Measurements from ENCODE around the gene LBH.

LBH gene

DNA sequence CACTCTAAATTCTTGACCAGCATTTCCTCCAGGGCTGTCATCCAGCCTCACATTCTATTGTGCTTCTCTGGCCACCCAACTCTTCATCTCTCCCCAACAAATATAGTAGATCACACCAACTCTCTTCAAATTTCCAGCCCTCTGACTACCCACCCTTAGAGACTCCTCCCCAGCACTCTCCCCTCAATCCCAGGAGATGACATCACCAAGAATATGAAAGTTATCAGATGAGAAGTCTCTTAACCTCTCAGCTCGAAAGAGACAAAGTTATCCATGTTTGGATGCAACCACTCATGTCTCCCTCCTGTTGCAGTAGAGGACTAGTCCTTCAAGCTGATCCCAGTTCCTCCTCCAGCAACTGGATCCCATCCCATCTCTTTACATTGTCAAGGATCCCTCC, 47.1 kb downstream of the LBH start:
- no peak for DNase-seq

DNA sequence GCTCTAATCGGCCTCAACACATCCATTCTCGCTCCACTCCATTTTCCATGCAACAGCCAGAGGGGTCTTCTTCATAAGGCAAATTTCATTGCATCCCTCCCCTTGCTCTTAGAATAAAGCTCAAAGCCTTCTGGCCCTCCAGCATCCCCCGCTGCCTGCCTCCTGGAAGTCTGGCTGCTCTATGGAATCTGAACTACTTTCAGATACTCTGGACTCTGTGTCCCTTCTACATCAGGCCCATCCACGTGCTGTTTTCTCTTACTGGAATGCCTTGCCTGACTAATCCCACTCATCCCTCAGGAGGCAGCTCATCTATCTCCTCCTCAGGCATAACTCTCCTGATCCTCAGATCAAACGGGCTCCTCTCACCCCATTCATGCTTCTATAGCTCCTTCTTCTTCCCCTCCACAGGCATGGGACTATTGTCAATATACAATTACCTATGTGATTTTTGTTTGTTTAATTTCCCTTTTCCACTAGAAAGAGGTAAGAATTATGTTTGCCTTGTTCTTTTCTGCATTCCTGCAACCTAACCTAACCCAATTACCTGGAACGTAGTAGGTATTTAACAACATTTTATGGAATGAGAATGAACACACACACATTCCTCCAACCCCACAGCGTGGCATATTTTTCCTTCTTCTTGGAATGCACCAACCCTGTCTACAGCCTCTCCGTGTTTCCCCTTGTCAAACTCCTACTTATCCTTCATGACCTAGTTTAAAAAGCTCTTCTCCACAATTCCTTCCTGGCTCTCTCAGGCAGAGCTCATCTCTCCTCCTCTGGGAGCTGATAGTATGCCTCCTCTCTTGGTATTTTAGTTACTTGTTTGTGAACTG, 49.5 kb downstream of the LBH start:
- DNase-seq: no peak

DNA sequence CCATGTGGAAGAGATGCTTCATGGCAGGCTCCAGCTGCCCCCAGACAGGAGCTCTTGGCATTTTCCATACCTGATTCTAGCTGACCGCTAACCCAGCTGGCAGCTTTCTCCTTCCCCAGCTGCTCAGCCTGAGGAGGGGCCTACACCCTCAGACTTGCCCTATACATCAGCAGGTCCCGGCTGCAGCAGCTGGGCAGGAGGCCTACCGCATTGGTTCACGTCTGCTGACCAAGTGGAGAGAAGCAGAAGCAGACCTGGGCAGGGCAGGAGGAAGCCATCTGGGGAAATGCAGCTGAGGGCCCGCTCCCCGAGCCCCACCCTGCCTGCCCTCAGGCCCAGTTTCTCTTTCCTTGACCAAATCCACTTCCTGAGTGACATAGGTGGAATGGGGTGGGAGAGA, 50.7 kb downstream of the LBH start:
- DNase-seq: no peak

DNA sequence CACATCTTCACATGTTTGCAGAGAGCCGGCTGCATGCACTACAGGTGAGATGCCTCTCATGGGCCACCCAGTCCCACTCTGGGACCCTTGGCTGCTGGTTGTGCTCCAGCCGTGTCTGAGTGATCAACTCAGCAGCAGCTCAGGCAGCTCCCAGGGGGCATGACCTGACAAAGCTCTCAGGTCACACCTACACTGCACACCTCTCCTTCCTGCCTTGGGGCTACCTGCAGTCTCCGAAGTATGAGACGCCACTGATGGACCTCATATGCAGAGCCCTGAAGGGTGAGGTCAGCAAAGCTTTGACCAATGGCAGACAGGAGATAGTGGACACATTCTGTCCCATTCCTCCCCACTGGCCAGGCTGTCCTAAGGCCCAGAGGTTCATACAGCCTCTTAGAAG, 51.4 kb downstream of the LBH start:
- DNase-seq: no peak

DNA sequence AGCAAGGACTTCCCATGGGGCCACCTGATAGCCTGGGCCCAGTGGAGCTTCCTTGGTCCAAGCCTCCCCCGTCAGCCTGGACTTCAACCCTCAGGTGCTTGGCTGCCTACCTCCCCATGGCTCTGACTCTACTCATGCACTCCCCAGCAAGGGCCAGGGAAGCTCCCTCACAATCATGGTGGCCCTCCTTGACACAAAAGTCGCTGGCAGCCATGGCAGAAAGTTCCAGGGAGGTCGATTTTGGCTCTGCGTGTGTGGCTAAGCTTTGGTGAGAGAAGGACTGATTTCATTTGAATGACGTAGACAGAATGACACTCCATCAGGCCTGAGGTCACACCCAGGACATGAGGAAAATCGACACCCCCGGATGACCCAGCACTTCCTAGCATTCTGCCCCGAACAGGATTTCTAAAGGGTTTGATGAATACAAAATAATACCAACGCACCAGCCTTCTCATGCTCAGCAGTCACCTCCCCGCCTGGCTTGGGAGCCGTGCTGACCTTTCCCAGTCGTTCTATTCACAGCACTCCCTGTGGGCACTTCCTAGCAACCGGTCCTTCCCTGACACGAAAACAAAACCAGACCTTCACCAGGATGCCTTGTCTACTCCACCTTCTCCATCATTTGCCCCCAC, 52.7 kb downstream of the LBH start:
- DNase-seq: no peak

DNA sequence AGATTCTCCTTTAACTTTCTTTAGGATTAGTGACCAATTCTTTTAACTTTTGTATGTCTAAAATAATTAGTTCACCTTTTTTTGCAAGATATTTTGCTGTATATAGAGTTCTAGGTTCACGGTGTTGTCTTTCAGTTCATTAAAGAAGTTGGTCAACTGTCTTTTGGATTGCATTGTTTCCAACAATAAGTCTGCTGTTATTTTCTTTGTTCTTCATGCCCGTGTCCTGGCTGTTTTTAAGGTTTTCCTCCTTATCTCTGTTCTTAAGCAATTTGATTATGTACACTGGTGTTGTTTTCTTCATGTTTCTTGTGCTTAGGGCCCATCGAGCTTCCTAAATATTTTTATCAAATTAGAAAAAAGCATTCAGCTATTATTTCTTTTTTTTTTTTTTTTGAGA, 54.4 kb downstream of the LBH start:
- no peak for DNase-seq

DNA sequence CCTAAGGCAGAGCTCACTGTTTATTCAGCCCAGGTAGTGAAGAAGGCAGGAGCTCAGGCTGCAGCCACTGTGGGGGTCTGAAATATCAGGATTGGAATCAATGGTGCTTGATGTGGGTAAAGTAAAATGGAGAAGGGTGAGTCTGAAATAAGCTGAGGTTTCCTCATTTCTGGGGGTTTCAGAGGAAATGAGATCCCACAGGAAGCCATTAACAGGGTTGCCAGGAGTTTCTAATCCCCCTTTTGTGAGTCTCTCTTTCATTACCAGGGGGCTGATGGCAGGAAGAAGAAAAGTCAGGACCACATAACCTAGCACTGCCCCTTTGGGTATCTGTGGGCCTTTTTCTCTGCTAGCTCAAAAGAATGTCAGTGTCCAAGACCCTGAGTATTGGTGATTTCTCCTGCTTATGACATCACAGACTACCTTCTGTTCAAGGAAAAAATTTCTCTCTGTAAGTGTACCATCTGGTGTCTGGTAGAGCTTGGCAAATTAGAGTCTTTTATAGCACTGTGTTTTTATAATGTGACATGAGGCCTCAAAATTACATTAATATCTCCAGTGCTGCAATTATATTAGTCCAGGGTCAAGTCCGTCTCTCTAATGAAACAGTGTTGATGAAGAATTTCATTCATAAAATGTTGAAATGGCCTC, 56.0 kb downstream of the LBH start:
- DNase-seq: no peak

DNA sequence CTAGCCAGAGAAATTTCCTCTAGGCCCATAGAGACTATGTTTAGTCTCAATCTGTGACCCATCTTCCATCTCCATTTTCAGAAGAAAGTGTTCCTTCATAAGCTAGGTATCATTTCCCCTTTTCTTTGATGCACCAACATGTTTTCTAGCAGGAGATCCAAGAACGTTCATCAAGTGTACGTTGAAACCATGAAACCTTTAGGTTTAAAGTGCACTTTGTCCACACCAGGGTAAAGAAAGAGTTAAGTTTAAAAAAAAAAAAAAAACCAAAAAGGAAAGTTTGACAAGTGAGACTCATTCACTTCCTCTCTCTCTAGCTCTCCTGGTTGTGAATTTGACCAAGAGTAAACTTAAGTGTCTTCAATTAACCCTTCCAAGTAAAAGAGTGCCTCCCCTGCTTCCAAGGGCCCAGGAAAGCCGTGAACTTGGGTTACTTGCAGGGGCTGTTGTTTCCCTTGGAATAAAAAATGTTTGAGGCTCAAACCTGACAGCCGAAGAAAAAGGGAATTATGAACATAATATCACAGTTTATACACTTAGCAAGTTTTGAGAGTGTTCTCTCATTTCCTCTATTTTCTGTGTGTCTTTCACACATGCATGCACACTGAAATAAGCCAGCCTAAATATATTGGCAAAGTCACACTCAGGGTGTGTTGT, 56.7 kb downstream of the LBH start:
- no peak for DNase-seq

DNA sequence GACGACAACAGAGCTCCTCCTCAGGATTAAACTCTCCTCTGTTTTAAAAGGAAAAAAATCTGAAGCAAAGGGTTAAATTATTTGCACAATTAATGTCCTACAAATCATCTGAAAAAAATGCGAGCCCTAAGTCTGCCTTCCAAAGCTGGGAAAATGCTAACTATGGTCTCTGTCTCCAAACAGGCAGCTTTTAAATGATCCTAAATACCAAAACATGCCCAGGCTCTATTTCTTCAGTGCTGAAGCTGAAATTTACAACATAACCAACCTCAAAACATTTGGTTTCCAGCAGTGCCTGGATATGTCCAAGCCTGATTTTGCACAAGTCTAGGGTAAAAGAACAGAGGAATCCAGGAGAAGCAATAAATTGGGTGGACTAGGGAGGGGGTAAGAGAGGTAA, 57.2 kb downstream of the LBH start:
- DNase-seq: no peak

DNA sequence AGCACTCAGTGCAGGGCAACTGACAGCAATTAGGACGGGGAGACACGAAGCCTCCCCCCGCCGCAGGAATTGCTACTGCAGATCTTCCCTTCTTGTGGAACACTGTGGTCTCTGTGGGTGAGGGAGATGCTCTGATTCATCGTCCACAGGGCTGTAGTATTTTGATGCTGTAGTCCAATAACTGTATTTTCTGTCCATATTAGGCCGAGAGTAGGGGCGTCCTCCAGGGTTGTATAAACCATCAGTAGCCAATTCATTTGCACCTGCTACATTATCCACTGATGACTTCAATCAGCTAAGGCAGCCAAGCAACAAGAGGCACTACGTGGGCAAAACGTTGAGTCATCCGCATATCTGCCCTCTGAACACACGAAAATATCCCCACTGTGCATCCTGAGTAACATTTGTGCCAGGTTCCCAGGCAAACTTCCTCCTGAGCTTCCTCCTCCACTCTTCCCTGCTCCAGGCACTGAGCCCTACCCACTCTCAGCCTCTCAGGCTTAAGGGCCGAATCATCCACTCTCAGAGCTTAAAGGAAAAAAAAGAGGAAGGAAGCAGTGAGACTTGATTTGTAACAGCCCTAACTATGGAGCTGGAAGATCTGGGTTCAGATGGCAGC, 62.1 kb downstream of the LBH start:
- DNase-seq: no peak

DNA sequence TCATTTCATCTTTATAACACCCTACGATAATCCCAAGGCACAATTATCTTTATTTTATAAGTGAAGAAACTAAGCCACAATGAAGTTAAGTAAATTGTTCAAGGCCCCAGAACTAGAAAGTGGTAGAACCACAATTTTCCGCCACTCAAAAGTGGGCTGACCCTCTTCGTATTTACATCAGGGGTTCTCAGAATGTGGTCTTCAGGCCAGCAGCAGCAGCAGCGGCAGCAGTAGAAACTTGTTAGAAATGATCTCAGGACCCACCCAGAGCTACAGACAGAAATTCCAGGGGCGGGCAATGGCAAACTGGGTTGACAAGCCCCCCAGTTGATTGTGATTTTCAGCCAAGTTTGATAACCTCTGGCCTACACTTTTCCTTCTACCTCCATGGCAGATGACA, 62.8 kb downstream of the LBH start:
- DNase-seq: no peak

DNA sequence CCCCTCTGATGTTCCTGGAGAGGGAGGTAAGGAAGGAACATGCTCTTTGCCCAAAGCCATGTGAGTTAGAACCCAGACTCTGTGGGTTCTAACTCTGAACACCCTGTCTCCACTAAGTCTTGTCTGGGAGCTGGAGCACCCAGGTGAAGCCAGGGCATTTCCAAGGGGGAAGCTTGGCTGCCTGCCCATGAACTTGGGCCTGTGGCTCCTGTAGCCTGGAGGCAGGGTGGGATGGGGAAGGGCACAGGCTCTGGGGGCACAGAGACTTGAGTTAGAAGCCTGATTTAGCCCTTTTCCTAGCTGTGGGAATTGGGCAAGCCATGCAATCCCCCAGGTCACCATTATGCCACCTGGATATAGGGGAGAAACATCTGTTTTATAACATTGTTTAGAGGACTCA, 65.2 kb downstream of the LBH start:
- DNase-seq: no peak

DNA sequence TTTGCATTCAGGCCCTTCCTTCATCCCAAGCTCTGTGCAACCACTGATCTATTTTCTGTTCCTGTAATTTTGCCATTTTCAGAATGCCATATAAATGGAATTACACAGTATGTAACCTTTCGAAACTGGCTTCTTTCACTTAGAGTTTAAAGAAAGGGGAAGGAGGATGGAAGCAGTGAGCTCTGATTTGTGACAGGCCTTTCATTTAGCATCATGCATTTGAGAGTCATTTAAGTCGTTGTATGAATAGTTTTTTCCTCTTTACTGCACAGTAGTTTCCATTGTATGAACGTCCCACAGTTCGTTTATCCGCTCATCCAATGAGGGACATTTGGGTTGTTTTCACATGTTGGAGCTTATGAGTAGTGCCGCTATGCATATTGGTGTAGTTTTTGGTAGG, 67.0 kb downstream of the LBH start:
- no peak for DNase-seq

DNA sequence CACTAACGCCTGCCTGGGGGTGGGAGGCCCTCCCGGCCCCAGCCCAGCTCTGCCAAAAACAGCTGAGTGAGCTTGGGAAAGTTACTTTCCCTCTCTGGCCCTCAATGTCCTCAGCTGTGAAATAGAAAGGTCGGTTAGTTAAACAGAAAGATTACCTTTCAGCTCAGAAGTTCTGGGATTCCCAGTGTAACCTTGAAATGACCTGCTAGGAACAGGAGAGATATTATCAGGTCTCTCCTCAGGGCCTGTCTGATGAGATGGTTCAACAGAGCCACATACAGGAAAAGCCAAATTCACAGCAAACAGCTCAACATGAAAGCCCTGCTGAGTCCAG, 68.8 kb downstream of the LBH start:
- no peak for DNase-seq

DNA sequence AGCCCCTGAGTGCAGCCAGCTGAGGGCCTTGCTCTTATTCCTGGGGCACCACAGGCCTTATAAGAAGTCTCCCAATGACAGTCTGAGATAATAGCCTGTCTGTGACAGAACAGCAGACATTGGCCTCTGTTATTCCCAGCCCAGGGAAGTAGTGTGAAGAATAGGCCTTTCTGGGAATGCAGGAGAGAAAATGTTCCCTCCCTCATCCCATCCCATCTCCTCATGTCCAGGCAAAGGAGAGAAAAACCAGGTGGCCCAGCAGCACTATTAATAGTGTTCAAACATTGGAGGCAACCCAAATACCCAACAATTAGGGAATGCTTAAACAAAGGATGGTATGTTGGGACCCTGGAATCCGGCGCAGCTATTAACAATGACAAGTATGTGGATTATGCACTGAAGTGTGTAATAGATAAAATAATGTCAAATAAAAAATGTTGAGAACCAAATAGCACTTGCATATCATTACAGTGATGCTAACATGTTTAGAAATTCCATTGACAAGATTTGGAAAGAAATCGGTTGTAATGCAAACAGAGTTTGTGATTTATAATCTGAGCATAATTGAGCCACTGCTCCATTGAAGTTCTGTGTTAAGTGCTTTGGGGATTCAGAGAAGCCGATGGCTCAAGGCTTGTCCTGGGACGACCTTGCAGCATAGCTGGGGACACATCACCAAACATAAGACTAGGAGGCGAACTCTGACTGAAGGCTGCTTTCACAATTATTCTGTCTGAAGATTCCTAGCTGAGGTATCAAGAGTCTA, 69.3 kb downstream of the LBH start:
- DNase-seq: no peak

DNA sequence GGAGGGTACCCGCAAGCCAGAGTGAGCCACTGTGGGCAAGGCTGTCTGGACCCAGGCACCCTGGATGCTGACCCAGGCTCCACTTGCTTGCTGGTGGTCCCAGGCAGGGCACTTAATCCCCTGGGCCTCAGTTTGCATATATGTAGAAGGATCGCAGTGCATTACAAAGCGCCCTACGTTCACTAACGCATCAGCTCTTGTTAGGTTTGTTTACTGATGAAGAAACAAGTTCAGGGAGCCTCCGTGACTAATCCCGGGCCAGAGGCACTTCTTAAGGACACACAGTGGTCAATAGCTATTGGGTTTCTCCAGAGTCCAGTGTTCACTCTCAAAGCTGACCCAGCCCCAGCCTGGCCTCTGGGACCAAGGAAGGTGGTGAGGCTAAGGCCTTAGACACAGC, 70.2 kb downstream of the LBH start:
- DNase-seq: no peak

DNA sequence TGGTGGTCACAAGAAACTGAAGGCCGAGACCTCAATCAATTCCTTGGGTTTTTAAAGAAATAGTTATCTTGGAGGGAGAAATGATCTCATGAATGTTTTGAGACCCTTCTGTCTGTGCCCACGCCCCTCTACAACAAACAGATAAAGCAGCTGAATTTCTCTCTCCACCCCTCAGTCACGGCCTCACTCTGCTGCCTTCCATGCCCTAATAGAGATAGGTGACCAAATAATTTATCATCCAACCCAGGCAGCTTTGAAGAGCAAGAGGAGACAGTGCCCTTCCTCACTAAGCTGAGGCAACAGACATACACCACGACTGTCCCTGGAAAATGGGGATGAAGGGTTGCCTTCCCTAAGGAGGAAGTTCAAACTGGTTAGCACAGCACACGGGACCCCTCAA, 71.2 kb downstream of the LBH start:
- DNase-seq: no peak

DNA sequence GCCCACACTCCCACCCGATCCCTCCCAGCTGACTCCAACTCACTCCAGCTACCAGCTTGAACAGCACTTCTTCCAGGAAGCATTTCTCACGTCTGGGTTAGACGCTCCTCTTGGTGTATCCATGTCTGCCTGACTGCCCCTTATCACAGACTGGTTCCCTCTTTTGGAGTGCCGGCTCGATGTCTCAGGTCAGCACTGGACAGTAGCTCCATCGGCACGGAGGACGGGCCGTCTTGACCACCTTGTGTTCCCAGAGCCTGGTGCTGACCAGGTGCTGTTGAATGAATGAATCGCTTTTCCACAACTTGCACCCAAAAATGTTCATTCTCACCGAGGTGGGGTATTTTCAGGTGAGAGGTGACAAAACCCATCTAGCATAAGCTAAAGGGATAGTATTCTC, 71.8 kb downstream of the LBH start:
- no peak for DNase-seq

DNA sequence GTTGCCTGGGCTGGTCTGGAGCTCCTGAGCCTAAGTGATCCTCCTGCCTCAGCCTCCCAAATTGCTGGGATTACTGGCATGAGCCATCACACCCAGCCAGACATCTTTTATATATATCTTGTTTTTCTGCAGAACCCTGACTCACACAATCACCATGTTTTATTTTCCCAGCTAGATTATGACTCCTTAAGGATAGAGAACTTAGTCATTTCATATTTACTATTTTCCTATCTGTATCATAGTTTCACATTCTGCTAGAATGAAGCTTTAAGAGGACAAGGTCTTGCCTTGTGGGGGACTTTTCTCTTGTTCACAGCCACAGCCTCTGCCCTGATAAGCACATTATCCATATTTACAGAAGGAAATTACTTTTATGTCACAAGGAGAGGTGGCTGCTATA, 73.9 kb downstream of the LBH start:
- DNase-seq: no peak

DNA sequence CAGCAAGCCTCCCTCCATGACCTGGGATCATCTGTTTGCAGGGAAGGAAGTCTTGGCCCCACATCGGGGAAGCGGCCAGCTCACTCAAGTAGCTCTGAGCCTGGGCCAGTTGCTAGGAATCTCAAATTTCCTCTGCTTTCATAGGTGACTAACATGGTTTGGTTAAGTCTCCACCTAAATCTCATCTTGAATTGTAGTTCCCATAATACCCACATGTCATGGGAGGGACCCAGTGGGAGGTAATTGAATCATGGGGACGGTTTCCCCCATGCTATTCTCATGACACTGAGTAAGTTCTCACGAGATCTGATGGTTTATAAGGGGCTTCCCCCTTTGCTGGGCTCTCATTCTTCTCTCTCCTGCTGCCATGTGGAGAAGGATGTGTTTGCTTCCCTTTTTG, 75.2 kb downstream of the LBH start:
- no peak for DNase-seq

DNA sequence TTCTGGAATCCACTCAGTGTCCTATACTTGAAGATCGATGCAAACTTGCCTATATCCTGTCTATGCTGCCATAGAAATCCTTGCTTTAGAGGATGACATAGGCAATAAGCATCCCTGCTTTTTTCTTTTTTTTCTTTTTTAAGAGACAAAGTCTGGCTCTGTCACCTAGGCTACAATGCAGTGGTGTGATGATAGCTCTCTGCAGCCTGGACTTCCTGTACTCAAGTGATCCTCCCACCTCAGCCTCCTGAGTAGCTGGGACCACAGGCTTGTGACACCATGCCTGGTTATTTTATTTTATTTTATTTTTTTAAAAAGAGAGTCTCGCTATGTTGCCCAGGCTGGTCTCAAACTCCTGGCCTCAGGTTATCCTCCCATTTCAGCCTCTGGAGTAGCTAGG, 76.9 kb downstream of the LBH start:
- no peak for DNase-seq
